H1 (cell line): ENCODE data around the gene SMOC2. TPM values are rescaled to one million over a fixed set of nuclear protein-coding genes. Genes with fewer than 3 reads are reported as not detected.

Source experiments
- CTCF ChIA-PET: fragments of 300-600 bp; sonication (Branson Sonifier 250); formaldehyde crosslinking; loops from one replicate; lab custom pipeline; 2021; ENCODE audit not compliant: partially characterized antibody; lab: Charles Lee
- POLR2A ChIA-PET: fragments of 300-600 bp; sonication (Branson Sonifier 250); formaldehyde crosslinking; loops from one replicate; lab custom pipeline; 2021; ENCODE audit warnings: inconsistent platforms; ENCODE audit not compliant: partially characterized antibody; lab: Charles Lee
- DNase-seq, 2 experiments: peaks; one replicate each; pipeline versions ENCODE4 v3.0.0 to v3.0.0-alpha.2; 2010 to 2022; ENCODE audit warnings: low spot score in 2 of 2, low read depth in 1 of 2, mixed read lengths in 1 of 2
- FAIRE-seq: peaks from 2 replicates; lab custom pipeline; 2011; peaks lifted over from hg19 to GRCh38; lab: Jason Lieb, UNC
- H2AFZ ChIP-seq: 2 replicates; pipeline ENCODE4 v1.8.1; 2012; ENCODE audit warnings: low read length, inconsistent platforms
- H2AK5ac ChIP-seq: 2 replicates; pipeline ENCODE4 v1.6.1; 2013; ENCODE audit warnings: low read depth, low read length
- H2BK120ac ChIP-seq: replicated peaks from 2 replicates; pipeline ENCODE3; 2013; ENCODE audit warnings: low read depth, low read length, inconsistent platforms
- H2BK12ac ChIP-seq: 2 replicates; pipeline ENCODE4 v1.6.1; 2013; ENCODE audit warnings: low read depth, low read length
- H2BK15ac ChIP-seq: 2 replicates; pipeline ENCODE4 v1.6.1; 2013; ENCODE audit warnings: low read length
- H2BK20ac ChIP-seq: 2 replicates; pipeline ENCODE4 v1.6.1; 2013; ENCODE audit warnings: low read length
- H2BK5ac ChIP-seq: 2 replicates; pipeline ENCODE4 v1.6.1; 2013; ENCODE audit warnings: low read depth, low read length
- H3K14ac ChIP-seq: 2 replicates; pipeline ENCODE4 v1.6.1; 2013; ENCODE audit warnings: inconsistent platforms; ENCODE audit not compliant: insufficient read length
- H3K18ac ChIP-seq: 2 replicates; pipeline ENCODE4 v1.6.1; 2013; ENCODE audit warnings: low read length; ENCODE audit errors: extremely low read depth
- H3K23ac ChIP-seq: 2 replicates; pipeline ENCODE4 v1.6.1; 2013; ENCODE audit warnings: inconsistent platforms; ENCODE audit not compliant: insufficient read length
- H3K23me2 ChIP-seq: 2 replicates; pipeline ENCODE4 v1.6.1; 2013; ENCODE audit warnings: low read depth, low read length
- H3K27ac ChIP-seq: 2 replicates; pipeline ENCODE4 v1.6.1; 2011; ENCODE audit warnings: low read depth, low read length, inconsistent platforms
- H3K27me3 ChIP-seq, 4 experiments: replicated peaks in 1 of 4; 1 replicate in 1 of 4; 2 replicates in 3 of 4; pipeline versions ENCODE4 v1.6.1 to v1.8.1; 2011 to 2013; ENCODE audit warnings: low read length in 3 of 4, mild to moderate bottlenecking in 3 of 4, inconsistent platforms in 2 of 4, mixed read lengths in 2 of 4, moderate library complexity in 1 of 4; ENCODE audit not compliant: control insufficient read depth in 3 of 4, insufficient read depth in 3 of 4; ENCODE audit errors: extremely low read depth in 1 of 4
- H3K36me3 ChIP-seq, 4 experiments: 2 replicates each; pipeline versions ENCODE4 v1.6.1 to v1.8.1; 2011 to 2013; ENCODE audit warnings: mild to moderate bottlenecking in 4 of 4, low read length in 3 of 4, moderate library complexity in 2 of 4, control low read depth in 1 of 4, inconsistent platforms in 1 of 4; ENCODE audit not compliant: insufficient read depth in 4 of 4, control insufficient read depth in 2 of 4
- H3K4ac ChIP-seq: replicated peaks from 2 replicates; pipeline ENCODE3; 2013; ENCODE audit warnings: low read length, low read depth, mixed read lengths, inconsistent platforms; ENCODE audit not compliant: insufficient read length
- H3K4me1 ChIP-seq, 4 experiments: replicated peaks in 1 of 4; 1 replicate in 1 of 4; 2 replicates in 3 of 4; pipeline versions ENCODE4 v1.6.1 to v1.8.1; 2011 to 2013; ENCODE audit warnings: low read length in 3 of 4, inconsistent platforms in 2 of 4, mixed read lengths in 1 of 4; ENCODE audit not compliant: insufficient read depth in 4 of 4, control insufficient read depth in 3 of 4
- H3K4me2 ChIP-seq, 2 experiments: 2 replicates each; pipeline versions ENCODE4 v1.6.1 to v1.8.1; 2011 to 2013; ENCODE audit warnings: low read depth in 2 of 2, low read length in 2 of 2, control low read depth in 1 of 2, inconsistent platforms in 1 of 2, mild to moderate bottlenecking in 1 of 2; ENCODE audit not compliant: insufficient read depth in 1 of 2
- H3K4me3 ChIP-seq, 4 experiments: fragments of 200-600, 300-600 bp in 1 of 4; sonication (generic), shearing (Covaris generic), sonication (Bioruptor Twin) in 1 of 4; 2 replicates each; pipeline versions ENCODE4 v1.5.1 to v1.8.1; 2011 to 2016; ENCODE audit warnings: low read length in 4 of 4, low read depth in 3 of 4, control low read depth in 2 of 4, inconsistent platforms in 2 of 4, mild to moderate bottlenecking in 2 of 4, mixed read lengths in 1 of 4, moderate library complexity in 1 of 4; ENCODE audit not compliant: insufficient read depth in 2 of 4; ENCODE audit errors: extremely low read depth in 1 of 4
- H3K56ac ChIP-seq: replicated peaks from 2 replicates; pipeline ENCODE3; 2013; ENCODE audit warnings: low read depth, mild to moderate bottlenecking, mixed read lengths, low read length, inconsistent platforms; ENCODE audit not compliant: insufficient read length
- H3K79me1 ChIP-seq: 2 replicates; pipeline ENCODE4 v1.6.1; 2013; ENCODE audit warnings: low read depth, low read length, control low read depth
- H3K79me2 ChIP-seq, 2 experiments: 2 replicates each; pipeline versions ENCODE4 v1.6.1 to v1.8.1; 2012 to 2013; ENCODE audit warnings: low read length in 2 of 2, mild to moderate bottlenecking in 2 of 2, inconsistent platforms in 1 of 2; ENCODE audit not compliant: insufficient read depth in 2 of 2, control insufficient read depth in 1 of 2
- H3K9ac ChIP-seq, 4 experiments: replicated peaks in 1 of 4; 1 replicate in 1 of 4; 2 replicates in 3 of 4; pipeline versions ENCODE4 v1.6.1 to v1.8.1; 2011 to 2013; ENCODE audit warnings: low read depth in 3 of 4, low read length in 3 of 4, control low read depth in 2 of 4, mild to moderate bottlenecking in 2 of 4, moderate library complexity in 2 of 4, inconsistent platforms in 1 of 4; ENCODE audit errors: extremely low read depth in 1 of 4
- H3K9me3 ChIP-seq, 2 experiments: 2 replicates each; pipeline versions ENCODE4 v1.6.1 to v1.8.1; 2012 to 2013; ENCODE audit warnings: mild to moderate bottlenecking in 2 of 2, moderate library complexity in 2 of 2, control low read depth in 1 of 2, inconsistent platforms in 1 of 2, low read depth in 1 of 2, low read length in 1 of 2, mixed read lengths in 1 of 2; ENCODE audit not compliant: insufficient read depth in 2 of 2
- H4K20me1 ChIP-seq, 2 experiments: replicated peaks in 1 of 2; 2 replicates each; pipeline versions ENCODE3 to v1.8.1; 2011 to 2013; ENCODE audit warnings: inconsistent platforms in 2 of 2, low read length in 2 of 2, mild to moderate bottlenecking in 1 of 2; ENCODE audit not compliant: insufficient read depth in 2 of 2, control insufficient read depth in 1 of 2
- H4K5ac ChIP-seq: 2 replicates; pipeline ENCODE4 v1.6.1; 2013; ENCODE audit warnings: low read length, low read depth, mixed read lengths, inconsistent platforms; ENCODE audit not compliant: insufficient read length
- H4K8ac ChIP-seq: 2 replicates; pipeline ENCODE4 v1.8.0; 2013; ENCODE audit warnings: mild to moderate bottlenecking, moderate library complexity, low read length, inconsistent platforms; ENCODE audit not compliant: insufficient read depth; ENCODE audit errors: extremely low read depth
- H4K91ac ChIP-seq: replicated peaks from 2 replicates; pipeline ENCODE3; 2013; ENCODE audit warnings: low read length, mixed read lengths, inconsistent platforms; ENCODE audit not compliant: insufficient read length
- BCL11A ChIP-seq, 2 experiments: IDR thresholded peaks; one replicate each; pipeline ENCODE4 v1.6.1; 2011; ENCODE audit warnings: low read depth in 2 of 2, low read length in 2 of 2, mild to moderate bottlenecking in 2 of 2
- BRCA1 ChIP-seq: IDR thresholded peaks from 2 replicates; pipeline ENCODE4 v1.6.1; 2012; ENCODE audit warnings: low read depth, low read length, improper control_type of control experiment
- EP300 ChIP-seq, 2 experiments: IDR thresholded peaks; 1 replicate in 1 of 2; 2 replicates in 1 of 2; pipeline ENCODE4 v1.6.1; 2011 to 2012; ENCODE audit warnings: low read depth in 2 of 2, low read length in 2 of 2, mild to moderate bottlenecking in 2 of 2, borderline replicate concordance in 1 of 2, inconsistent platforms in 1 of 2, moderate library complexity in 1 of 2
- KDM4A ChIP-seq: IDR thresholded peaks from one replicate; pipeline ENCODE4 v1.7.1; 2012; ENCODE audit warnings: low read depth, mild to moderate bottlenecking, moderate library complexity, low read length, inconsistent platforms; ENCODE audit not compliant: severe bottlenecking
- NANOG ChIP-seq: IDR thresholded peaks from 2 replicates; pipeline ENCODE4 v1.6.1; 2011; ENCODE audit warnings: low read length, low read depth, mild to moderate bottlenecking, inconsistent platforms; ENCODE audit not compliant: insufficient read depth, poor library complexity, severe bottlenecking
- SP2 ChIP-seq: IDR thresholded peaks from 2 replicates; pipeline ENCODE4 v1.6.1; 2012; ENCODE audit warnings: mild to moderate bottlenecking, low read length, inconsistent platforms
- TAF7 ChIP-seq: optimal IDR thresholded peaks from 2 replicates; pipeline ENCODE3; 2011; ENCODE audit warnings: low read depth, mild to moderate bottlenecking, inconsistent platforms, low read length, moderate library complexity, borderline replicate concordance
- WGBS, 2 experiments: shearing (Covaris generic) in 1 of 2; methylation state at CpG; one replicate each; pipeline versions ENCODE4 v1.1.6 to v1.1.7; 2013 to 2015; ENCODE audit warnings: low lambda C conversion rate in 2 of 2, mixed read lengths in 2 of 2, inconsistent platforms in 1 of 2, low coverage in 1 of 2, missing lambda C conversion rate in 1 of 2; ENCODE audit not compliant: insufficient replicate concordance in 2 of 2, insufficient coverage in 1 of 2, insufficient read length in 1 of 2; ENCODE audit errors: extremely low coverage in 1 of 2, missing lambda C conversion rate in 1 of 2; 5-methylcytosine and 5-hydroxymethylcytosine counted together
- polyA plus RNA-seq, 7 experiments: library from polyadenylated mRNA; depleted of rRNA in 3 of 7; stranded (reverse) in 5 of 7; unstranded in 2 of 7; fragments of >200 nt in 5 of 7; fragments of 200-250 nt in 2 of 7; gene quantifications; 1 replicate in 5 of 7; 2 replicates in 1 of 7; 4 replicates in 1 of 7; pipeline versions ENCODE4 v1.2.1 to v1.2.3, GENCODE V29; 2011 to 2013; ENCODE audit warnings: missing spikeins in 2 of 7, mixed read lengths in 2 of 7
- total RNA-seq: library from RNA; stranded (reverse); fragmentation: NEBNext Ultra II Directional; extraction: Animal tissue kit (Norgen Biotek cat#: 25700); gene quantifications from 2 replicates; pipeline ENCODE4 v1.2.1, GENCODE V29; 2021
- TF ChIP-seq, protein P1 (sequence below): IDR thresholded peaks from 2 replicates; pipeline ENCODE4 v1.6.1; 2012; ENCODE audit warnings: inconsistent platforms

The SMOC2 gene
- total and polyA plus RNA-seq, 2 of the 8 experiments (the other 6 are each of a cell fraction or from before 2014, with no cell fraction given): 7.7 to 8.5 TPM

DNA sequence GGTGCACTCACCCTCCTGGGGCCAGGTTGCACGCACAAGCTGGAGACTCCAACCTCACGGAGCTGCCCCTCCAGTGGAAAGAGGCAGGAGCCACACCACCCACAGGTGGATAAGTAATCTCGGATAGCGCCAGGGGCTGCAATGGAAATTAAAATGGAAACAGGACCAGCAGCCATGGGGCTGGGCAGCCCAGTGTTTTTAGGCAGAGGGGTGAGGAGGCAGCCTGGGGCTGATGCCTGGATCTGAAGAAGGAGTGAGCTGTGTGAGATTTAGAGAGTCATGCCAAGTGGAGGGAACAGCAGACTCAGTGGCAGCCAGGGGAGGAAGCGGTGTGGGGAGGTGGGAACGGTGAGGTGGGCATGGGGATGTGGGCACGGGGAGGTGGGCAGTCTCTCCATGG, 275.6 kb downstream of the SMOC2 start:
- Histone ChIP-seq H3K23ac (no peak overlapping the region), H3K79me1 (no peaks in the 10 kb centered on the region), H3K4me2 (no peak overlapping the region), H2BK12ac (no peak overlapping the region), H3K9me3 (peaks cover 25 to 30% of the 10 kb centered on the region in 2 experiments), H2BK15ac (no peak overlapping the region), H3K18ac (no peak overlapping the region), H3K56ac (no peak overlapping the region), H3K79me2 (no peaks in the 10 kb centered on the region), H3K4me1 (no peaks in the 10 kb centered on the region)
- POLR2A ChIA-PET: no interaction called here
- TF ChIP-seq KDM4A (no peak), SP2 (no peak), TAF7 (no peak), BRCA1 (no peak), BCL11A (IDR thresholded peaks at IDR 0.05; ENCODE audit: low read depth in 2 of 2, low read length in 2 of 2) (no peak), EP300 (IDR thresholded peaks at IDR 0.05; ENCODE audit: borderline replicate concordance in 1 of 2, low read depth in 2 of 2, low read length in 2 of 2) (no peak), NANOG (no peak)
- TF ChIP-seq, protein P1, sequence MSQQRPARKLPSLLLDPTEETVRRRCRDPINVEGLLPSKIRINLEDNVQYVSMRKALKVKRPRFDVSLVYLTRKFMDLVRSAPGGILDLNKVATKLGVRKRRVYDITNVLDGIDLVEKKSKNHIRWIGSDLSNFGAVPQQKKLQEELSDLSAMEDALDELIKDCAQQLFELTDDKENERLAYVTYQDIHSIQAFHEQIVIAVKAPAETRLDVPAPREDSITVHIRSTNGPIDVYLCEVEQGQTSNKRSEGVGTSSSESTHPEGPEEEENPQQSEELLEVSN: no peak
- TF ChIP-seq, all 59 proteins: peak for 0
- Histone ChIP-seq H4K8ac (no peak overlapping the region), H3K9ac (no peak overlapping the region), H3K23me2 (peaks cover 19% of the 10 kb centered on the region; the same call in 1 of the 2 replicates), H3K27me3 (no peaks in the 10 kb centered on the region), H3K4me3 (no peak overlapping the region), H4K20me1 (no peaks in the 10 kb centered on the region), H2BK120ac (no peak overlapping the region), H4K5ac (no peak overlapping the region), H2BK20ac (no peak overlapping the region), H3K4ac (no peak overlapping the region), H3K36me3 (no peaks in the 10 kb centered on the region), H3K27ac (no peak overlapping the region), H2AFZ (no peak overlapping the region), H3K14ac (no peak overlapping the region), H2BK5ac (no peak overlapping the region), H4K91ac (no peak overlapping the region), H2AK5ac (no peak overlapping the region)
- CTCF ChIA-PET: interaction anchor here (0.6 to 1.4 kb wide), 4 partner anchors 14 to 64 kb away, joined by 3 to 6 read pairs (median 3); no protein-coding TSS in a partner anchor
- FAIRE-seq (no peak), DNase-seq (no peak)
- WGBS, 2 experiments: 99% methylated on average over 5 of the region's 7 CpGs; no CpG with 5 or more reads in 1 of the 2 experiments
